Astrocyte of the hippocampus (primary cell): ENCODE measurements around the gene PROSER2.

Experiments
- DNase-seq: peaks from one replicate; pipeline ENCODE4 v3.0.0; 2011; ENCODE audit warnings: low read depth, low spot score

The PROSER2 gene

GRCh38 chr10:11823122-11823988 lies at the start of gene PROSER2:
PROSER2 (plus strand) TSS chr10:11823356; CDS start chr10:11852078, 28,722 bp downstream.
- peak; percentile 85 for DNase-seq

GRCh38 chr10:11773761-11774441 lies 49.3 kb upstream of the PROSER2 start:
- no peak for DNase-seq

- DNase-seq, result no peak
Observed at GRCh38 chr10:11775412-11775811, 47.7 kb upstream of the PROSER2 start.

GRCh38 chr10:11776080-11776479 lies 47.1 kb upstream of the PROSER2 start:
- DNase-seq, result peak; percentile 29

- DNase-seq, result no peak
Observed at GRCh38 chr10:11781114-11781513, 42.0 kb upstream of the PROSER2 start.

GRCh38 chr10:11782793-11783557 lies 40.2 kb upstream of the PROSER2 start:
- peak; percentile 69 for DNase-seq

- no peak for DNase-seq
Observed at GRCh38 chr10:11783558-11783865, 39.6 kb upstream of the PROSER2 start.

- no peak for DNase-seq
Observed at GRCh38 chr10:11787374-11787773, 35.8 kb upstream of the PROSER2 start.

- DNase-seq, result no peak
Observed at GRCh38 chr10:11787846-11788245, 35.3 kb upstream of the PROSER2 start.

GRCh38 chr10:11789306-11789705 lies 33.9 kb upstream of the PROSER2 start:
- no peak for DNase-seq

- no peak for DNase-seq
Observed at GRCh38 chr10:11789956-11790355, 33.2 kb upstream of the PROSER2 start.

- peak; percentile 56 for DNase-seq
Observed at GRCh38 chr10:11793762-11794479, 29.2 kb upstream of the PROSER2 start.

GRCh38 chr10:11794566-11794965 lies 28.6 kb upstream of the PROSER2 start:
- DNase-seq, result no peak

- DNase-seq, result no peak
Observed at GRCh38 chr10:11795101-11795920, 27.8 kb upstream of the PROSER2 start.

GRCh38 chr10:11796474-11796873 lies 26.7 kb upstream of the PROSER2 start:
- no peak for DNase-seq

- no peak for DNase-seq
Observed at GRCh38 chr10:11797281-11797680, 25.9 kb upstream of the PROSER2 start.

- no peak for DNase-seq
Observed at GRCh38 chr10:11797847-11798633, 25.1 kb upstream of the PROSER2 start.

GRCh38 chr10:11798845-11799735 lies 24.1 kb upstream of the PROSER2 start:
- no peak for DNase-seq

- DNase-seq, result no peak
Observed at GRCh38 chr10:11799736-11800080, 23.4 kb upstream of the PROSER2 start.
